NCI-H2081 treated with DMSO at 0.1 percent for 48 hours (cell line): Measurements from ENCODE around the gene EHD2.
"Not testable (repeated sequence)": the region's sequence is repeated elsewhere in the genome, so short reads cannot be mapped to it uniquely, and the experiment has no call there.

Experiments
- DNase-seq: peaks from one replicate; lab custom pipeline; 2025; lab: John Stamatoyannopoulos, UW

EHD2 gene

GRCh38 chr19:47750752-47751151 is 37.5 kb downstream of the EHD2 start:
- DNase-seq, result no peak

GRCh38 chr19:47752440-47753211 is 39.4 kb downstream of the EHD2 start:
- no peak for DNase-seq

GRCh38 chr19:47754206-47755064 is 41.2 kb downstream of the EHD2 start:
- no peak for DNase-seq

GRCh38 chr19:47755065-47755761 is 42.0 kb downstream of the EHD2 start:
- no peak for DNase-seq

- DNase-seq, result no peak
Observed at GRCh38 chr19:47755762-47756626, 42.8 kb downstream of the EHD2 start.

GRCh38 chr19:47756627-47756929 is 43.4 kb downstream of the EHD2 start:
- no peak for DNase-seq

- no peak for DNase-seq
Observed at GRCh38 chr19:47756953-47757608, 43.9 kb downstream of the EHD2 start.

GRCh38 chr19:47757617-47758442 is 44.6 kb downstream of the EHD2 start:
- DNase-seq, result no peak

GRCh38 chr19:47758443-47758804 is 45.2 kb downstream of the EHD2 start:
- DNase-seq, result no peak

GRCh38 chr19:47760632-47760999 is 47.4 kb downstream of the EHD2 start:
- DNase-seq, result no peak

- no peak for DNase-seq
Observed at GRCh38 chr19:47761566-47761965, 48.3 kb downstream of the EHD2 start.

- no peak for DNase-seq
Observed at GRCh38 chr19:47762151-47762550, 48.9 kb downstream of the EHD2 start.

GRCh38 chr19:47762615-47763308 is 49.5 kb downstream of the EHD2 start:
- no peak for DNase-seq

GRCh38 chr19:47764705-47765104 is 51.5 kb downstream of the EHD2 start:
- DNase-seq, result not testable (repeated sequence)

- no peak for DNase-seq
Observed at GRCh38 chr19:47765523-47766358, 52.5 kb downstream of the EHD2 start.

- no peak for DNase-seq
Observed at GRCh38 chr19:47766359-47766620, 53.1 kb downstream of the EHD2 start.

GRCh38 chr19:47766670-47767069 is 53.4 kb downstream of the EHD2 start:
- no peak for DNase-seq

- DNase-seq, result no peak
Observed at GRCh38 chr19:47767349-47767748, 54.1 kb downstream of the EHD2 start.

- DNase-seq, result no peak
Observed at GRCh38 chr19:47768604-47769003, 55.4 kb downstream of the EHD2 start.
